HK-2 (cell line): ENCODE measurements around the gene RUVBL2.
"Not testable (repeated sequence)": the region's sequence is repeated elsewhere in the genome, so short reads cannot be mapped to it uniquely, and the experiment has no call there.

Experiments used
- DNase-seq: peaks from one replicate; pipeline ENCODE4 v3.0.0-alpha.2; 2018; ENCODE audit not compliant: unreplicated experiment

The RUVBL2 gene

GRCh38 chr19:49018388-49019241 lies 24.9 kb downstream of the RUVBL2 start:
- DNase-seq, result not testable (repeated sequence)

DNA sequence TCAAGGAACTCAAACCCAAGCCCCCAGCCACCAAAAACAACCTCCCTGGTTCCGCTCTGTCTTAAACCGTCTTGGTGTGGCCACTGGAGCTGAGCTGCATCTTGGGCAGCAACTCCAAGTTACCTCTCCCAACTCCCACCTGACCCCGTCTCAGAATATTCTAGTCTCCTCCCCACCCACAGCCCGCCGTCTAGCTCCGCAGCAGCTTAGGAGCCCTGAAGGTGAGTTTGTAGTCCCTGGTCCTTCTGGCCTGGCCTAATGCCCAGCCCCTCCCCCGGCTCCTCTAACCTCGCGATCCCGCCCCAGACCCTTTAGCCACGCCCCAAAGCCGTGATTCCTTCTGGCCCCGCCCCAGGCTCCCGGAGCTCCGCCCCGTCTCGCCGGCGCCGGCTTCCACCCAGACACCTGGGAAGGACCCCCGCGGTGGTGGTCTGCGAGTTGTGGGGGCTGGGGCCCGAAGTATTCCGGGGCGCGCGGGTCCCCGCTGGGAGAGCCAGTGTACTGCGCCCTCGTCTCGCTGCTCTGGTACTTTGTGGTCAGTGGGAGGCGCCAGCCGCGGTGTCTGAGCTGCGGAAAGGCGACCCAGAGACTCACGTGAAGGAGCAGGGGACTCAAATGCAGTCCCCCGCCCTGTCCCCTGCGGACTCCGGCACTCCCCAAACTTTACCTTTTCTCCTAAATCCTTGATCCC lies 25.7 kb downstream of the RUVBL2 start:
- DNase-seq, result peak; percentile 64

DNA sequence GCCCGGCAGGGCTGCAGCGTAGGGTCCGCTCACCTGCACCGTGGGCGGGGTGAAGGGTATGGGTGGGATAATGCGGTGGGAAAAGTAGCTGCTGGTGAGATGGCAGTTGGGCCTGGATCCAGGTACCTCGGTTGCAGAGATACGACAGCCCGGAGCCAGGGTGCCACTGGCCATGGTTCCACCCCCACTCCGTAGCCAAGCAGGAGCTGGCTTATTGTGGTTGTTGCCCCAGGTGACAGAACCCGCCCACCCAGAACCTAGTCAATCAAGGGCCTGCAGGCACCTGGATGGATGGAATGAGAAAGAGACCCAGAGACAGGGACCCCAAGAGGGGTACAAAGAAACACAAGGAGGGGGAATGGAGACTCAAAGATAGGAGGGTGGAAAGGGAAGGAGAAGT lies 26.7 kb downstream of the RUVBL2 start:
- DNase-seq, result peak; percentile 60

DNA sequence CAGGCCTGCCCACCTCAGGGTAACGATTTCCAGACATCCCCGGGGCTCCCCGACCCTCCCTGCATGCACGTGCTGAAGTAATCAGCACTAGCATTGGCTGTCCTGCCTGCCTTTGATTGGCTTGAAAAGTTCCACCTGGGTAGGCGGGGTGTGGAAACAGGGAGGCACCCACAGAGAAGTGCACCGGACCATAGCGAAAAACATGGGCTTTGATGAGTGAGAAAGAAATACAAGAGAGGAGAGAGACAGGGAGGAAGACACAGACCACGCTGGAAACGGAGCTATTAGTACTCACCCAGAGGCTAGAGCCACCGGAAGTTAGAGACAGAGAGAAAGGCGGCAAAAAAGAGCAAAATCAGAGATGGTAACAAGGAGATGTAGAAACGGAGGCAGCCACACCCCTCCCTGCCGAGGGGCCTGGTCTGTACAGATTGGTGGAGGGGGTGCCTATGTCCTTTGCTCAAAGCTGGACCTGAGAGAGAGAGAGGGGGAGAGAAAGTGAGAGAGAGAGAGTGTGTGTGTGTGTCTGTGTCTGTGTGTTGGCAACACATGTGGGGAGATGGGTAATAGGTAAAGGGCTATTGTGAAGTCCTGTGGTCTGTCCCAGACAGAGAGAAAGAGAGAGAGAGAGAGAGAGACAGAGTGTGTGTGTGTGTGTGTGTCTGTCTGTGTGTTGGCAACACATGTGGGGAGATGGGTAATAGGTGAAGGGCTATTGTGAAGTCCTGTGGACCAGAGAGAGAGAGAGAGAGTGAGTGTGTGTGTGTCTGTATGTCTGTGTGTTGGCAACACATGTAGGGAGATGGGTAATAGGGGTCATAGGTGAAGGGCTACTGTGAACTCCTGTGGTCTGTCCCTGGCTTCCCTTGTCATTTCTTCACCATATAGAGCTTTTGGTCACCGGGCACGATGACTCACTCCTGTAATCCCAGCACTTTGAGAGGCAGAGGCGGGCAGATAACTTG lies 27.5 kb downstream of the RUVBL2 start:
- DNase-seq, result peak; percentile 81

- no peak for DNase-seq
These were observed 28.4 kb downstream of the RUVBL2 start for GRCh38 chr19:49022116-49022515.

GRCh38 chr19:49024233-49024632 lies 30.5 kb downstream of the RUVBL2 start, which contains the start of gene CGB3:
Gene CGB3, minus strand, starts transcription at chr19:49024333. Its CDS starts 362 bp downstream, at chr19:49023971.
- not testable (repeated sequence) for DNase-seq

DNA sequence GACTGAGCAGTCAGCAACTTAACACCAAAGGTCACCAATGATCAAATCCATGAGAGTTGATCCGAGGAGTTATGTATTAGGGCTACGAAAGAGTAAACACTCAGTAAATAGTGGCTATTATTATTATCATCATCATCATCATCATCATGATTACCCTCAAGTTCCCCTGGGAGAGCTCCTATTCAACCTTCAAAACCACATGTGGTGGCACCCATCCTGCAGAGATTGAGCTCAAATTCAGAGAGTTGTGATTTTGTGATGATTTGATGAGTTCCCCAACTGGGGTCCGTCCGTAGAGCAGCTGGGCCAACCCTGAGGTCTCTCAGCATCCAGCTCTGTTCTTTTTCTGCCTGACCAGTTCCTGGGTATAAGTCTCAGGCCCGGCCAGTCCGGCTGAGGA lies 31.4 kb downstream of the RUVBL2 start:
- not testable (repeated sequence) for DNase-seq

DNA sequence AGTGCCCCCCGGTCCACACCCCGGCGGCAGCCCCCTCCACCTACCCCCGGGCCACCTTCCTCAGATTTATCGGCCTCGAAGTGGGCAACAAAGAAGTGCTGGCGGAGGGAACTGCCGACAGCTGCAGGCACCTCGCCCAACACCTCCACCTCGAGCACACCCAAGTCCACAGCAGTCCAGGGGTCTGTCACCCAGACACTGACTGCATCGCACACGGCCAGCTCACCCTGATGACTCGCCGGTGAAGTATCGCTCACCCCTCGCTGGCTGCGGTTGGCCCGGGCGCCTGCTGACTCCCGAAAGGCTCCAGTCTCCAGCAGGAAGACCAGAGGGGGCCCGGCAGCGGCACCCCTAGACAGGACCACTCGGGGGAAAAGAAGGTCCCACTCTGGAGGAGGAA lies 31.9 kb downstream of the RUVBL2 start:
- not testable (repeated sequence) for DNase-seq

- not testable (repeated sequence) for DNase-seq
These were observed 35.0 kb downstream of the RUVBL2 start for GRCh38 chr19:49028686-49029085.

GRCh38 chr19:49029749-49030148 lies 36.1 kb downstream of the RUVBL2 start:
- DNase-seq, result peak; percentile 56

- not testable (repeated sequence) for DNase-seq
These were observed 36.6 kb downstream of the RUVBL2 start for GRCh38 chr19:49030323-49030722.

GRCh38 chr19:49031642-49032301 lies 38.1 kb downstream of the RUVBL2 start, which contains the start of gene CGB2:
Gene CGB2, plus strand, starts transcription at chr19:49031890. Its CDS starts 206 bp downstream, at chr19:49032096.
- DNase-seq, result not testable (repeated sequence)

DNA sequence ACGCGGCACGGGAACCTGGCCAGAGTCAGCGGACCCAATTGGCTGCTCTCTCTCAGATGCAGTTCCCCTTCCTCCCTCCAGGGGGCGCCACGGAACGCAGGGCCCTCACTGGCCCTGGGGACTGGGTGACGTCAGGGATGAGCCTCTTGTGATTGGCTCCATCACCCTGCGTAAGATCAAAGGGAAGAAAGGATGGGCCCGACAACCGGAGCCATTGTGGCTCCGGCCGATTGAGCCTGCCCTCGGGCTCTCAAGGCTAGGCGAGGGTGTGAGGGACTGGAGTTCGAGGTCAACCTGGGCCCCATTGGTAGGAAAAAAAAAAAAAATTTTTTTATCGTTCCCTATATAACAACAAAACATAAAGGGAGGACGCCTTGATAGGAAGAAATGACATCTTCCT lies 43.1 kb downstream of the RUVBL2 start, which contains the start of gene CGB1:
Gene CGB1, minus strand, starts transcription at position 81 of the 400 bp plus-strand sequence. CDS start 184 bp downstream, outside the sequence.
- not testable (repeated sequence) for DNase-seq

GRCh38 chr19:49038111-49038510 lies 44.4 kb downstream of the RUVBL2 start:
- not testable (repeated sequence) for DNase-seq

DNA sequence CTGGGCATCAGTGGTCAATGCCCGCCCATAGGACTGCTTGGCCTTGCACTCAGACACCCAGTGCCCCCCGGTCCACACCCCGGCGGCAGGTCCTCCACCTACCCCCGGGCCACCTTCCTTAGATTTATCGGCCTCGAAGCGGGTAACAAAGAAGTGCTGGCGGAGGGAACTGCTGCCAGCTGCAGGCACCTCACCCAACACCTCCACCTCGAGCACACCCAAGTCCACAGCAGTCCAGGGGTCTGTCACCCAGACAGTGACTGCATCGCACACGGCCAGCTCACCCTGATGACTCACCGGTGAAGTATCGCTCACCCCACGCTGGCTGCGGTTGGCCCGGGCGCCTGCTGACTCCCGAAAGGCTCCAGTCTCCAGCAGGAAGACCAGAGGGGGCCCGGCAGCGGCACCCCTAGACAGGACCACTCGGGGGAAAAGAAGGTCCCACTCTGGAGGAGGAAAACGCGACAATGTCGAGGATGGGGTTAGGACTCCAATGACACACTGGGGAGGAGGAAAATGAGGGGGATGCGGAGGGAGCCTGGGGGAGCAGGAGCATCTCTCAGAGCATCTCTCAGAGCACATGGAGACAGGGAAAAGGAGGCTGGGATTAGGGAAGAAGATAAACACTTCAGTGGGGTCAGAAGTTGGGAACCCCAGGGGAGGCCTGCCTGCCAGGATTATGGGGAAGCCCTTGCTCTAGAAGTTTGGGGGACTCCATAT lies 45.0 kb downstream of the RUVBL2 start:
- peak; percentile 66 for DNase-seq

GRCh38 chr19:49039736-49040135 lies 46.0 kb downstream of the RUVBL2 start:
- not testable (repeated sequence) for DNase-seq

DNA sequence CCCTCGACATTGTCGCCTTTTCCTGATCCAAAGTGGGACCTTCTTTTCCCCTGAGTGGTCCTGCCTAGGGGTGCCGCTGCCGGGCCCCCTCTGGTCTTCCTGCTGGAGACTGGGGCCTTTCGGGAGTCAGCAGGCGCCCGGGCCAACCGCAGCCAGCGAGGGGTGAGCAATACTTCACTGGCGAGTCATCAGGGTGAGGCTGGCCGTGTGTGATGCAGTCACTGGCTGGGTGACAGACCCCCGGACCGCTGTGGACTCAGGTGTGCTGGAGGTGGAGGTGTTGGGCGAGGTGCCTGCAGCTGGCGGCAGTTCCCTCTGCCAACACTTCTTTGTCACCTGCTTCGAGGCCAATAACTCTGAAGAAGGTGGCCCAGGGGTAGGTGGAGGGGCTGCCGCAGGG lies 48.5 kb downstream of the RUVBL2 start:
- peak; percentile 71 for DNase-seq

DNA sequence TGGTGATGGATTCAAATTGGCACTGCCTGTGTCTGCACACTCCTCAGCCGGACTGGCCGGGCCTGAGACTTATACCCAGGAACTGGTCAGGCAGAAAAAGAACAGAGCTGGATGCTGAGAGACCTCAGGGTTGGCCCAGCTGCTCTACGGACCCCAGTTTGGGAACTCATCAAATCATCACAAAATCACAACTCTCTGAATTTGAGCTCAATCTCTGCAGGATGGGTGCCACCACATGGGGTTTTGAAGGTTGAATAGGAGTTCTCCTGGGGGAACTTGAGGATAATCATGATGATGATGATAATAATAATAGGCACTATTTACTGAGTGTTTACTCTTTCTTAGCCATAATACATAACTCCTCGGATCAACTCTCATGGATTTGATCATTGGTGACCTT lies 49.0 kb downstream of the RUVBL2 start:
- not testable (repeated sequence) for DNase-seq

- DNase-seq, result not testable (repeated sequence)
These were observed 49.9 kb downstream of the RUVBL2 start, which contains the start of gene CGB5 for GRCh38 chr19:49043548-49043947. Gene CGB5, plus strand, starts transcription at chr19:49043848. Its CDS starts 362 bp downstream, at chr19:49044210.

GRCh38 chr19:49049011-49049410 lies 55.3 kb downstream of the RUVBL2 start, which contains the start of gene CGB8:
Gene CGB8, minus strand, starts transcription at chr19:49049111. Its CDS starts 372 bp downstream, at chr19:49048739.
- not testable (repeated sequence) for DNase-seq
